HG02943 (cell line): ENCODE measurements around the gene EEFSEC.

Source experiments
- ATAC-seq: cut with Tn5 transposase; IDR thresholded peaks from one replicate; pipeline ENCODE4 v1.9.1; 2021; ENCODE audit warnings: mild to moderate bottlenecking, low read depth, moderate library complexity; ENCODE audit not compliant: unreplicated experiment

The EEFSEC gene

DNA sequence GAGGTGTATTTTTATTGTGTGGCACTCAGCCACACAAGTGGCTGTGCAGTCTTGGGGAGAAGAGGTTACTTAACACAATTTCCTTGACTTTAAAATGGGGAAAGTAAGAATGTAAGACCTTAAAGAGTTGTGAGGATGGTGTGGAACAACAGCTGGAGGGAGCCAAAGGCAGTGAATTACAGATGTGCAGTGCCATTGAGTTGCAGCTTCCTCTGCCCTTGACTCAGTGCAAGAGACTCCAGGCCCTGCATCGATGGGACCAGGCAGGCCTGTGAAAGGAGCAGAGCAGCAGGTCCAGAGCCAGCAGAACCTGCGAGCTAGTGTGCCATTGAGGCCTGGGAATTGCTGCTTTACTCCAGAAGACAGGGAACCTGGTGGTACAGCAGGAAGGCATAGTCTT is 27.2 kb downstream of the EEFSEC start:
- ATAC-seq, result no peak

DNA sequence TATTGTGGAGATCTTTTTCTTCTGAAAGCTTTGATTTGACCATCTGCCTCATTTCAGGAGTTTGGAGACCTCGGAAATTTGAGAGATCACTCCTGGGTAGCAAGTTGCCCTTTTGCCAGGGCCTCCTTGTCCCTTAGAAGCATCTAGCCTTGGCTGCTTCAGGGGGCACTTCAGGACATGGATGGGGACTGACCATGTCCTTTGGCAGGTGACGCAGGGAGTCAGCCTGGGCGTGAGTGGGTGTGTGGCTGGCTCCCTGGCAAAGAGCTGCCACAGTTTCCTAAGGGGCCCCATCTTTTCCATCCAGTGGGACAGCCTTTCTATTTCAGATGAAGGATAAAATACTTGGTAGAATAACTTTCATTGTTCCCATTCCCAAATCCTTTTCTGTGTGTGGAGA is 27.6 kb downstream of the EEFSEC start:
- ATAC-seq, result no peak

DNA sequence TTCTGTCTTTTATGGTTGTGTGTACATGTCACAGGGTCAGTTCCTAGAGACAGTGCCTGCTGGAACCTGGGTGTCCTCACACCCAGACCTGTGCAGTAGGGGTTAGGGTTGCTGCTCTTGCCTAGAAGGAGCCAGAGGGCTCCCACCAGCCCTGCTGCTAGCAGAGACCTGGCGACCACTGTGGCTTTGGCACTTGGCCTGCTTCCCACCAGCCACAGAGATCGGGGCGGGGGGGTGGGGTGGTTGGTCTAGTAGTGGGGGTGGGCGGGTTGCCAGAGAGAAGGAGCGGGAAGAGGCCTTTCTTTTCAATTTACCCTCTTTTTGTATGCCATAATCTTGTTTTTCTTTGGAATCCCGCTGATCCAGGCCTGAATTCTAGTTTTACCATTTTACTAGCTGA is 29.4 kb downstream of the EEFSEC start:
- ATAC-seq, result no peak

DNA sequence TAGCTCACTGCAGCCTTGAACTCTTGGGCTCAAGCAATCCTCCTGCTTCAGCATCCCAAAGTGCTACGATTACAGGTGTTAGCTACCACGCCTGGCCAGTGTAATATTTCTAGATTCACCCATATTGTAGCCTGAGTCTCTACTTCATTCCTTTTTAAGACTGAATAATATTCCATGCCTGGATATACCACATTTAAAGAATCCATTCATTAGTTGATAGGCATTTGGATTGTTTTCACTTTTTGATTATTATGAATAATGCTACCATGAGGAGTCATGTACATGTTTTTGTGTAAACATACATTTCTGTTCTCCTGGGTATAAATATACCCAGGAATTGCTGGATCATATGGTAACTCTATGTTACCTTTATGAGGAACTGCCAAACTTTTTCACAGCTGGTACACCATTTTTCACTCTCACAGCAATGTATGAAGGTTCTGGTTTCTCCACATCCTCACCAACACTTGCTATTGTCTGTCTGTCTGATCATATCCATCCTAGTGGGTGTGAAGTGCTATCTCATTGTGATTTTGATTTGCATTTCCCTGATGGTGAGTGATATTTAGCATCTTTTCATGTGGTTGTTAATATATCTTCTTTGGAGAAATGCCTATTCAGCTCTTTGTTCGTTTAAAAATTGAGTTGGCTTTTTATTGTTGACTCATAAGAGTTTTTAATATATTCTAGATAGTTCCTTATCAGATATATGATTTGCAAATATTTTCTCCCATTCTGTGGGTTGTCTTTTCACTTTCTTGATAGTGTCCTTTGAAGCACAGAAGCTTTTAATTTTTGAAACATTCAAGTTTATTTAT is 32.6 kb downstream of the EEFSEC start:
- no peak for ATAC-seq

DNA sequence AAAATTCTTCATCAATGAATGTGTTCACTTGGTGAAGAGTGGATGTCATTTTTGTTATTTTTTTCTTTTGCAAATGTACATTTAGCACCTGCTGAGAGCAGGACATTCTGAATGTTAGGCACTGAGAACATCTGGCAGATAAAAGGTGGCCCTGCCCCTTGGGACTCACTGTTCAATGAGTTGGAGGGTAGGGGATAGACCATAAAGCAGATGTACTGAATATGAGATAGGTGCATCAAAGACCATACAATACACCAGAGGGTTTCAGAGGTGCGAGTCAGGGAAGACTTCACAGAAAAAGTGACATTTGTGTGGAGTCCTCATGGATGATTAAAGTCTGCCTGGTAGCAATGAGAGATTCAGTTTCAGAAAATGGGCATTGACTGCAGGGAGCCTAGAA is 34.2 kb downstream of the EEFSEC start:
- ATAC-seq, result no peak

DNA sequence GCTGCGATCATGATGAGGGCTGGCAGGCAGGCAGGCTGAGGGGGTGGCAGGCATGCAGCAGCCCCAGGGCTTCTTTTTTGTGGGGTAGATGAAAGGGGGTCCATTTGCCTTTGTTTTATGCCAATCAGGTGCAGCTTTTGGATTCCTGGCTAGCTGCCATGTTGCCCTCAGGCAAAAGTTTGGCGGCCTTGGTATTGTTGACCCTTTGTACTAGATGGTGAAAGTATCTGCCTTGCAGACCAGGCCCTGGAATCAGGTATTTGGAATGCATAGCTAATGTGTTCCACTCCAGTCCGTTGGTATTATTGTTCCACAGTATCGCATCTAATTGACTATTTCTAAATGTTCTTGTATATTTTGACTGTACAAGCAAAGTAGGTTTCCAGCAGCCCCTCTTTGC is 35.0 kb downstream of the EEFSEC start:
- no peak for ATAC-seq

DNA sequence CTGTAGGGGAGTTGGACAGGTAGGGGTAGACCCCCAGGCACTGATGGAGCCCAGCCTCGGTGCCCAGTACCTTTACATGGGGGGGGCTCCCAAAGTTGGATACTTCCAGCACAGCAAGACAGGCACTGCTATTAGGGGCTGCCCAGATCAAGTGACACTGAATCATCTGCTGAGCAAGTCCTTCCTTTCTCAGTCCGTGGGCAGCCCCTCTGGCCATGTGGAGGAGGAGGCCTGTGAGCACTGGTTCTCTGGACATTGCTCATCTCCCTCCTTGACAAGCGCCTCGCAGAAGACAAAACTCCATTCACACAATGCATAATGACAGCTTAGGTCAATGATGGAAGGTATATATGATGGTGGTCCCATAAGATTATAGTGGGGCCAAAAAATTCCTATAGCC is 35.7 kb downstream of the EEFSEC start:
- no peak for ATAC-seq

DNA sequence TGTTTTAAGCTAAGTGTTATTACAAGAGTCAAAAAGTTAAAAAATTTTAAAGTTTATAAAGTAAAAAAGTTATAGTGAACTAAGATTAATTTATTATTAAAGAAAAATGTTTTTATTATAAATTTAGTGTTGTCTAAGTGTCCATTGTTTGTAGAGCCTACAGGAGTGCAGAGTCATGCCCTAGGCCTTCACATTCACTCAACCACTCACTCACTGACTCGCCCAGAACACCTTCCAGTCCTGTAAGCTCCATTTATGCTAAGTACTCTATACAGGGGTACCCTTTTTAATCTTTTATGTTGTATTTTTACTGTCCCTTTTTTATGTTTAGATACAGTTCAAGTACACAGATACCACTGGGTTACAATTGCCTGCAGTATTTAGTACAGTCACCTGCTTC is 37.2 kb downstream of the EEFSEC start:
- no peak for ATAC-seq

DNA sequence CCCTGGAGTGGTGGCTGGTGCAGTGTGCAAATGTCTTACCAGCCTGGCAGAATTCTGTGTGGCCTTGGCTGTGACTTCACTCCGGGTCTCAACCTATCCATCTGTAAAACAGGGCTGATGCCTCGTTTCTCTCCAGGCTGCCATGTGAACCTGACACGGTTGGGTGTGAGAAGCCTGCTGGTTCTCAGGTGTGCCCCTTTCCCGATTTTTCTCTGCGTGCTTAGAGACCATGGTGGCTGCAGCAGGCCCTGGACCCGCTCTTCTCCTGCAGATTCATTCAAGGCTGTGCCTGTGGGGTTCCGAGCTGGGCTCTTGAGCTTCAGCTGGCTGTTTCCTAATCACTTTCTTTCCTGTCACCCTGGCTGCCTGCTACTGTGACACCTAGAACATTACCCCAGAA is 38.9 kb downstream of the EEFSEC start:
- ATAC-seq, result no peak

DNA sequence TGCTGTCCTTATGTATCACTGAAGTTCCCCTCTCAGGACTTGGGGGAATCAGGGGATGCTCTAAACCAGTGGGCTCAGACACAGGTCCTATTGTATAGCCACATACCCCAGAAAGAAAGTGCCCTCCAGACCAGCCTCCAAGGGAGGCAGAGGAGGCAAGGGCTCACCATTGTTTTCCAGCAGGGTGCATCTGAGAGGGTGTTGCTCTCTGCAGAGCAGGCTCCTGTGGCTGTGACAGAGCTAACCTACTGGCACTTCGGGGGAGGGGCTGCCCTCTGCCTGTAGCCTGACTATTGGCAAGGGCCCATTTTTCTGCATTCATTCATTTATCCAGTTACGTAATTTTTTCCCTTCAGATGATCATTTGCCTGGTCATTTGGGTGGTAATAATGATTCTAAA is 39.9 kb downstream of the EEFSEC start:
- ATAC-seq, result no peak

DNA sequence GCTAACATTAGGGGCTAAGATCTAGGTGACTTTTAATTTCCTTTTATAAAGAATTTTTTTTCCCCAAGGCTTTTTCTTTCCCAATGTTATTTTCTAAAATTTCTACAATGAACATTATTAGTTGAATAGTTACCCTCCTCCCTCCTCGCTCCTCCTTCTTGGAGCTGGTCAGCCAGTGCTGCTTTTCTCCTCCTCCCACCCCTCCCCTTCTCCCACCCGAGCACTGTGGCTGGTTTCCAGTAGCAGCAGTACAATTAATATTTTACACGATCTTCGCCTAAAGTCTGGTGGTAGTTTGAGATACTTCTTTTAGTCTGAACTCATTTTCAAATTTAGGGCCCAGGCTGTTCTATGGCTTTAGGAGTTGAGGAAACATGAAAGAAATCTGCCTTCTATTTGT is 41.6 kb downstream of the EEFSEC start:
- ATAC-seq, result no peak

DNA sequence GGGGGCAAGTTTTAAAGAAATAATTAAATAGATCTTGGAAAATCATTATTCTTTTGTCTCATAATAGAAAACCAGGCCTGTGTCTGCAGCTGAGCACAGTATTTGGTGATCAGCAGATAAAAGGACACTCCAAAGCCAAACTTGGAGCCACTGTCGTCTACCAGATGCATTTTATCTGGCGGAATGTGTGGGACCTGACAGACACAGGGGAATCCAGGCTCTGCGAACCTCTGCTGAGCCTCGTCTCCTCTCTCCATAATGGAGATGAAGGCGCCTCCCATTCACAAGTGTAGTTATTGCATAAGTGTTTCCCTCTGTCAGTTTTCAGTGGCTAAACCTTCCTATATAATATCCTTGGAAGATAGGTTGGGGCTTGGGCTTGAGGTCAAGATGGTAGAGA is 42.1 kb downstream of the EEFSEC start:
- no peak for ATAC-seq

DNA sequence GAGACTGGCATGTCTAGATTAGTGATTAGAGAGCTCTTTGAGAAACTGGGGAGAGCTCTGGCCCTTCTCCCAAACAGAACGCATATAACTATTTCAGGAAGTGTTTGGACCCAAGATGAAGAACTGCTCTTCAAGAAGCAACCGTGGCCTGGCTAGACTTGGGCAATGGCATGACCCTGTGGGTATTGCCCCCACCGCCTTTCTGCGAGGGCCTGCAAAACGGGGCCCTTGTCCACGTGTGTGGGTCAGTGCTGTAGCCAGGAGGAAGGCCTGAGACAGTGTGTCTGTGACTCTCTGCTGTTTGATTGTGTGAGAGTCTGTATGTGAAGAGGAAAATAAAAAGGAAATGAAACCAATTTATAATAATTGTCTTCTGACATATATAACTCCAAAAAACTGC is 42.5 kb downstream of the EEFSEC start:
- ATAC-seq, result no peak

DNA sequence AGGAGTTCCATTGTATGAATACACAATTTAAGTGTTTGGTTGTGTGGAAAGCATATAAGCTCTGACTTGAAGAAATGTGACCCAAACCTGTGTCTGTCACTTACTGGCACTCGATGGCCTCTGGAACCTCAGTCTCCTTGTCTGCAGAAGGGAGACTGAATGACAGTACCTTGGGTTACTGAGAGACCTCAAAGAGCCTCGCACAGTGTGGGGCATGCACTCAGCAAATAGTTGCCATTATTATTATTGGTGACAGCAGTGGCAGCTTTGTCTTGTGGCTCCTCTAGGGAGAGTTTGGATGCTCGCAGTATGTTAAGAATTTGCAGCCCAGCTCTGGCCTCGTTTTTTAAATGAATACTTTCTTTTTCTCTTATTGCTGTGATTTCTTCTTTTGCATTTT is 43.4 kb downstream of the EEFSEC start:
- ATAC-seq, result no peak

DNA sequence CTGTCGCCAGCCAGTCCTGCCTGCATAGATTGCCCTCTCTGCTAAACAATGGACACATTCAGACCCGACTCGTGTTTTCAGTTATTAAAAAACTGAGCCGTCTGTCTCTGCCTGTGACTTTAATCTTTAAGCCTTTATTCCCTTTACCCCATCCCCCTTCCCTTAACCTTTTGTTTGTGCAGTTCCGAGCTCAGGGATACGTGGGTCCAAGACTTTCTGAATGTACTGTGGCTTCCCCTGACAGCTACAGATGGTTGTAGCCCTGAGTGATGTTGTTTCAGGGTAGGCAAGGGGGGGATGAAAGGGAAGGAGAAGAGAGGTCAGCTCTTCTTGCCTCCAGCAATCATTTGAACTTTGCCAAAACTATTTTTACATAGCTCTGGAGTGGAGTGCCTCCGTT is 44.6 kb downstream of the EEFSEC start:
- no peak for ATAC-seq

DNA sequence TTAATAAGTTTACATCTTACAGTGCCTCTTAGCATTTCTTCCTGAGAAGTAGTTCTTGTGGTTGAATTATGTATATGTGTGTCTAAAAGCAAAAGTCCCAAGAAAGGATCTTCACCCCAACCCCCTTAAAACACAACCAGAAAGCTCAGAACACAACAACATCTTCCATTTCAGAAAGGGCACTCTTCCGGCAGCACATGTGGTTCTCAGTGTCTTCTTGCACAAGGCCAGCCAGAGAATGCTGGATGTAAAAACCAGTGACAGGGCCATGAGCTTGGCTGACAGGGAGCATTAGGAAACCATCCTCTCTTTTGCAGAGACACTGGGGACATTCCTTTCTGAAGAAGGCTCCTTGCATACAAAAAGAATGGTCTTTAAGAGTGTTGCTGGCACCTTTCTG is 45.0 kb downstream of the EEFSEC start:
- no peak for ATAC-seq

DNA sequence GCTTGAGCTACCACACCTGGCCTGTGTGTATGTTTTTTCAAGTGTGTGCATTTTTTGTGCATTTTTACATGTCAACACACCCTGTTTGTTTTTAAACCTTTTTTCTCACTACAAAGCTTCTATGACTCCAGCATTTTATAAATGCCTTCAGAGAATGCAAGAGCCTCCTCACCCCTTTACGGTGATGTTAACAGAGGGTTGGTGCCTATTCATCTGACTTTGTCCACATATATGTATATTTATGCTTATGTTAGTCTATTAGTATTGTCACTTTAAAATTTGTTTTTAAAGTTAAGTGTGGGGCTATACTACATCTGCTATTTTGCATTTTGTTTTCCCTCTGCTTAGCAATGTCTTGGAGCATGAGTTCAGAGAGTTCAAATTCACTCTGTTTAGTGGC is 45.8 kb downstream of the EEFSEC start:
- no peak for ATAC-seq

DNA sequence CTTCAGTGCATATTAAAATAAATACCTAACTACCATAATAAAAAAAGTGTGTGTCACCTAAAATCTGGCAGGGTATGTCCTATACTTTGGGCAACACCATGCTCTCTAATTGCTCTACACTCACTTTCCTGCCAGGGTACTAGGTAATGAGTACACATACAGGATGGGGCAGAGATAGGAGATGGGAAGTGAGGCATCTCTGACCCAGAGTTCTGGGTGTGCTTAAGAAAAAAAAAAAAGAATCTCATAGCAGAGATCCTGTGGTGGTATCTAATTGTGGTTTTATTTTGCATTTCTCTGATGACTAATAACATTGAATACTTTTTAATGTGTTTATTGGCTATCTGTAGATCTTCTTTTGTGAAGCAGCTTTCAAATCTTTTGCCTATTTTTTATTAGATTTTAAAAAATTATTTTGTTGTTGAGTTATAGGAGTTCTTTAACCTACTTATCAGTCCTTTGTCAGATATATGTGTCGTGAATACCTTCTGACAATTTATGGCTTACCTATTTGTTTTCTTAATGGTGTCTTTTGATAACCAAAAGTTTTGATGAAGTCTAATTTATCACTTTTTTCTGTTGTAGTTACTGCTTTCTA is 48.0 kb downstream of the EEFSEC start:
- ATAC-seq, result no peak

DNA sequence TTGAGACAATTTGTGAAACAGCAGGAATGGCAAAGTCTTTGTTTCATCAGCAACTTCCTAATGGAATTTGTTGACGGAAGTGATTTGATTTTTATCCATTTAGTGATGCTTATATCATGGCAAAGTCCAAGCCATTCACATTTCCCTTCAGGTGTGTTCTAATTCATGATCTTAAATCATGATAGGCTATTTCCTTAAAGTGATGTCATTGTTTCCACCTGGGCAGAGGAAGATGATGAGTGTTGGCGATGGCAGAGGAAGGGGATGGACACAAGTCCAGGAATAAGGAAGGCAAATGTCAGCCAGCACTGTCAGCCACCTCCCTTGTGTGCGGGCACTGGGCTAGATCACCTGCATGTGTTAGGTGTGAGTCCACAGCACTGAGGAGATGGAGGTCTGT is 49.9 kb downstream of the EEFSEC start:
- ATAC-seq, result no peak

DNA sequence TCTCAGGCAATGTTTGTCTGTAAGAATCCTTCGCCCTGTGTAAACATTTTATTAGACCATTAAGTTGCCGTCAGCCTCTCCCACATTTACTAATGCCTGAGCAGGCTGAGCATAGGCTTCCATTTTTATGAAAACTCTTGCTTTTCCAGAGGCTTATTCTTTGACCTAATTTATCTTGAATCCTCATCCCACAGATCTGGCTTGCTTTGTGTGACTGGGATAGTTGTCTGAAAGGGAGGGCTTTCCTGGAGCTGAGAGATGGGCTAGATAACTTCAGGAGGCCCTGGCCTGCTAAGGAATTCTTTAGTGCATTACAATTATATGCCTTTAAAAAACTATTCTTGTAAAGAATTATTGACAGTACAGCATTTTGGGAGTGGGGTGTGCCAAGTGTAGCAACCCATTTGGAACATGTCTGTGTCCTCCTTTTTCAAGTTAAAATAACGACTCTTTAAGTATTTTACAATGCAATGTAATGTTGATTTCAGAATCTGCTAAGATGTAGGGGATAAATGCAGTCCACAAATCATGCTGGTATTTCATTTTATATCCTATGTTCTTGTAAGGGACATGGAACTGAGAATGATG is 52.4 kb downstream of the EEFSEC start:
- no peak for ATAC-seq

DNA sequence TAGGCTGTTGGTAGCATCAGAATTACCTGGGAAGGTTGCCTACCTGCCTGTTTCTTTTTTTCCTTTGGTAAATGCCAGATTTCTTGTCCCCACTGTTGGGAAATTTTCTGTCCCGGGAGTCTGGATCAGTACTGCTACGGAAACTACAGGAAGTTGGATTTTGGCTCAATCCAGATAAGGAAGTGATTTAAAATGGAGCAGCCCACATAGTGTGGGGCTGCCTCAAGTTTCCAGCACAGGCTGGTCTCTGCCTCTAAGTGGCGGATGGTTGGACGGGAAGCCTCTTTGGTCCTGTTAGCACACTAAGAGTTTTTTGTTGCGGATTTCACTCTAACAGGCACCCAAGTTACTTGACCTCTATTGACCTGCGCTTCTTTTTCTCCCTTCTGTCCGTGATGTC is 54.7 kb downstream of the EEFSEC start:
- no peak for ATAC-seq

DNA sequence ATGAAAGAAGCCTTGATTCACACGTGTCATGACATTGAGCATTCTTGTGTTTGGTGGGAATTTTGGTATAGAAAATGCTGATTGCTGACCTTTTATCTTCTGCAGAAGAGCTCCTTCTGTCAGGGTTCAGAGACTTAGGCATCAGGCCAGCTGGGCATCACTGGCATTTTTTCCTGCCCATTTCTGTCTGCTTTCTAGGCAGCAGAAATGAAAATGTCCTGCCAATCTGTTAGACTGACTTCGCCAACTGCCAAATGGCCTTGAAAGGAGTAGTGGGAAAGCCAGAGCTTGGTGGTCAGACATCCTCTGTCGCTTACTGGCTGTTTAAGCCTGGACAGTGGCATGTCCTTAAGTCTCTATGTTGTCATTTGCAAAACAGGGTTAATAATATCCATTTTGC is 57.4 kb downstream of the EEFSEC start:
- no peak for ATAC-seq
